ENCODE results near the gene ACD. TPM values are rescaled to one million over a fixed set of nuclear protein-coding genes. Genes with fewer than 3 reads are reported as not detected.

ACD gene
- total RNA-seq, 3 donors from 2014 or later: 19.4 to 20.6 (median 19.8) TPM

- no peak for DNase-seq (ENCODE audit: low spot score in 2 of 2)
- TF ChIP-seq CTCF (IDR thresholded peaks at IDR 0.05): no peak
- no peak for TF ChIP-seq POLR2A (IDR thresholded peaks at IDR 0.05)
- no peak for TF ChIP-seq POLR2AphosphoS5 (IDR thresholded peaks at IDR 0.05)
- no peaks in the 10 kb centered on the region for H3K36me3 ChIP-seq
- H3K27ac ChIP-seq: no peak overlapping the region
- no peaks in the 10 kb centered on the region for H3K27me3 ChIP-seq
- no peaks in the 10 kb centered on the region for H3K4me1 ChIP-seq
- no peaks in the 10 kb centered on the region for H3K9me3 ChIP-seq
- H3K4me3 ChIP-seq: no peak overlapping the region
- intact Hi-C loops (cut with DNase I; ENCODE audit: low total_unique reads): no loop called here
Observed at GRCh38 chr16:67704110-67704509, 44.0 kb upstream of the ACD start.

GRCh38 chr16:67703626-67704025 lies 43.6 kb upstream of the ACD start:
- Histone ChIP-seq H3K4me1 (no peaks in the 10 kb centered on the region), H3K27me3 (no peaks in the 10 kb centered on the region), H3K9me3 (no peaks in the 10 kb centered on the region), H3K4me3 (no peak overlapping the region), H3K36me3 (no peaks in the 10 kb centered on the region), H3K27ac (no peak overlapping the region)
- intact Hi-C loops (cut with DNase I; ENCODE audit: low total_unique reads): no loop called here
- TF ChIP-seq POLR2AphosphoS5 (IDR thresholded peaks at IDR 0.05) (no peak), CTCF (IDR thresholded peaks at IDR 0.05) (no peak), POLR2A (IDR thresholded peaks at IDR 0.05) (no peak)
- DNase-seq (ENCODE audit: low spot score in 2 of 2): no peak

- Histone ChIP-seq H3K4me1 (no peaks in the 10 kb centered on the region), H3K27me3 (no peaks in the 10 kb centered on the region), H3K27ac (no peak overlapping the region), H3K36me3 (no peaks in the 10 kb centered on the region), H3K4me3 (no peak overlapping the region), H3K9me3 (no peaks in the 10 kb centered on the region)
- no peak for TF ChIP-seq POLR2A (IDR thresholded peaks at IDR 0.05)
- no peak for TF ChIP-seq POLR2AphosphoS5 (IDR thresholded peaks at IDR 0.05)
- no peak for TF ChIP-seq CTCF (IDR thresholded peaks at IDR 0.05)
- intact Hi-C loops (cut with DNase I; ENCODE audit: low total_unique reads): no loop called here
- DNase-seq (ENCODE audit: low spot score in 2 of 2): no peak
Observed at GRCh38 chr16:67702130-67702529, 42.1 kb upstream of the ACD start.

- H3K36me3 ChIP-seq: no peaks in the 10 kb centered on the region
- no peak for DNase-seq (ENCODE audit: low spot score in 2 of 2)
- no peaks in the 10 kb centered on the region for H3K27me3 ChIP-seq
- no peak overlapping the region for H3K27ac ChIP-seq
- no peaks in the 10 kb centered on the region for H3K4me1 ChIP-seq
- no peak for TF ChIP-seq POLR2AphosphoS5 (IDR thresholded peaks at IDR 0.05)
- TF ChIP-seq CTCF (IDR thresholded peaks at IDR 0.05): no peak
- no peak for TF ChIP-seq POLR2A (IDR thresholded peaks at IDR 0.05)
- intact Hi-C loops (cut with DNase I; ENCODE audit: low total_unique reads): no loop called here
- no peak overlapping the region for H3K4me3 ChIP-seq
- no peaks in the 10 kb centered on the region for H3K9me3 ChIP-seq
Observed at GRCh38 chr16:67701420-67701819, 41.4 kb upstream of the ACD start.

- no peak overlapping the region for H3K4me3 ChIP-seq
- H3K4me1 ChIP-seq: no peaks in the 10 kb centered on the region
- intact Hi-C loops (cut with DNase I; ENCODE audit: low total_unique reads): no loop called here
- H3K36me3 ChIP-seq: no peaks in the 10 kb centered on the region
- no peaks in the 10 kb centered on the region for H3K9me3 ChIP-seq
- TF ChIP-seq CTCF (IDR thresholded peaks at IDR 0.05) (no peak), POLR2A (IDR thresholded peaks at IDR 0.05) (no peak), POLR2AphosphoS5 (IDR thresholded peaks at IDR 0.05) (no peak)
- no peaks in the 10 kb centered on the region for H3K27me3 ChIP-seq
- no peak for DNase-seq (ENCODE audit: low spot score in 2 of 2)
- H3K27ac ChIP-seq: no peak overlapping the region
Observed at GRCh38 chr16:67699265-67699664, 39.2 kb upstream of the ACD start.

All from breast epithelium (tissue), 4 donors.